SU-DHL-6 (cell line): ENCODE data around the gene TMC1.

Experiments
- H2AFZ ChIP-seq: fragments of 200-600 bp; sonication (generic); 2 replicates; pipeline ENCODE4 v1.6.1; 2014; ENCODE audit warnings: low read depth, mild to moderate bottlenecking, moderate library complexity, mixed read lengths, antibody characterized with exemption, low read length; ENCODE audit not compliant: severe bottlenecking
- H3F3A ChIP-seq: fragments of 200-600 bp; shearing (Covaris generic); 2 replicates; pipeline ENCODE4 v1.6.0; 2016; ENCODE audit warnings: antibody characterized with exemption, mild to moderate bottlenecking; ENCODE audit not compliant: insufficient read depth
- H3K27ac ChIP-seq: fragments of 200-600 bp; sonication (generic); 2 replicates; pipeline ENCODE4 v1.5.1; 2016; ENCODE audit warnings: low read depth, mild to moderate bottlenecking, low read length, moderate library complexity, mixed read lengths
- H3K27me3 ChIP-seq: fragments of 200-600 bp; sonication (generic), shearing (Covaris generic); 2 replicates; pipeline ENCODE4 v1.6.0; 2014; ENCODE audit warnings: mild to moderate bottlenecking, low read length
- H3K36me3 ChIP-seq: fragments of 200-600 bp; sonication (generic); 2 replicates; pipeline ENCODE4 v1.6.1; 2014; ENCODE audit warnings: mild to moderate bottlenecking, low read length, mixed read lengths
- H3K4me2 ChIP-seq: fragments of 300-600, 200-600 bp; shearing (Covaris generic), sonication (generic); 2 replicates; pipeline ENCODE4 v1.6.0; 2014; ENCODE audit warnings: low read length, low read depth, mild to moderate bottlenecking; ENCODE audit not compliant: poor library complexity, severe bottlenecking
- H3K4me3 ChIP-seq: fragments of 200-600 bp; sonication (generic); 2 replicates; pipeline ENCODE4 v1.5.1; 2014; ENCODE audit warnings: antibody characterized with exemption, low read length, mild to moderate bottlenecking, mixed read lengths; ENCODE audit not compliant: insufficient read depth, poor library complexity, severe bottlenecking
- H3K79me2 ChIP-seq: fragments of 200-600 bp; sonication (generic); 2 replicates; pipeline ENCODE4 v1.6.1; 2014; ENCODE audit warnings: mild to moderate bottlenecking, low read length, moderate library complexity; ENCODE audit not compliant: insufficient read depth
- H3K9ac ChIP-seq: fragments of 200-600 bp; sonication (generic); 2 replicates; pipeline ENCODE4 v1.7.0; 2014; ENCODE audit warnings: mild to moderate bottlenecking, low read length
- H3K9me2 ChIP-seq: fragments of 200-600 bp; sonication (generic); replicated peaks from 2 replicates; pipeline ENCODE4 v1.6.1; 2014; ENCODE audit warnings: low read length; ENCODE audit not compliant: insufficient read depth
- H3K9me3 ChIP-seq: fragments of 200-600 bp; sonication (generic); 2 replicates; pipeline ENCODE4 v1.6.1; 2014; ENCODE audit warnings: low read length, mixed read lengths; ENCODE audit not compliant: insufficient read depth
- H4K20me1 ChIP-seq: fragments of 200-600 bp; sonication (generic); 2 replicates; pipeline ENCODE4 v1.6.1; 2014; ENCODE audit warnings: low read depth, mild to moderate bottlenecking, antibody characterized with exemption, low read length, moderate library complexity, mixed read lengths
- EZH2phosphoT487 ChIP-seq: fragments of 200-600 bp; sonication (generic), shearing (Covaris generic); conservative IDR thresholded peaks from 2 replicates; pipeline ENCODE4 v1.6.1; 2018; ENCODE audit warnings: mild to moderate bottlenecking, antibody characterized with exemption, low read length, moderate library complexity, mixed read lengths
- TF ChIP-seq, protein P1 (sequence below): fragments of 200-600 bp; sonication (generic); IDR thresholded peaks from one replicate; pipeline ENCODE4 v1.5.1; 2017; ENCODE audit warnings: antibody characterized with exemption, mild to moderate bottlenecking, low read length, moderate library complexity; ENCODE audit not compliant: insufficient read depth, poor library complexity, severe bottlenecking

Gene TMC1

DNA sequence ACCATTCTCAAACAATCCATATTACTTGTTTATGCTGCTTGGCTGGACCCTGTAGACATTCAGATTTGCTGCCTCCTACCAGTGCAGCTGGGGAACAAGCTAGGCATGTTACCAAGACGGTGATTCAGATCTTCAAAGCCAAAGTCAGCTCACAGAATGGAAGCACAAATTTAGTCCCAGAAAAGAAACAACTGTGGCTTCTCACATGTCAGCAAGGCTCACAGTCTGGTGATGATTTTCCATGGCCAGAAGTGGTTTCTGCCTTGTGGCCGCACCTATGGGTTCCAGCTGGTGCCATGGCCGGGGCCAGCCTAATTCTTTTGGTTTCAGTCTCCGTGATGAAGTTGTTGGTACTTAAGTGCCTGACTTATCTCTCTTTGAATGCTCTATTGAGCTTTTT lies 182.2 kb downstream of the TMC1 start:
- Histone ChIP-seq H3K9ac (no peak overlapping the region), H3K27ac (no peak overlapping the region), H3K4me2 (no peak overlapping the region), H3K9me2 (no peaks in the 10 kb centered on the region), H3F3A (no peaks in the 10 kb centered on the region), H3K79me2 (no peaks in the 10 kb centered on the region), H3K36me3 (no peaks in the 10 kb centered on the region), H2AFZ (no peak overlapping the region), H3K27me3 (no peaks in the 10 kb centered on the region), H3K9me3 (no peaks in the 10 kb centered on the region), H4K20me1 (no peaks in the 10 kb centered on the region), H3K4me3 (no peak overlapping the region)
- no peak for TF ChIP-seq EZH2phosphoT487
- TF ChIP-seq, protein P1, sequence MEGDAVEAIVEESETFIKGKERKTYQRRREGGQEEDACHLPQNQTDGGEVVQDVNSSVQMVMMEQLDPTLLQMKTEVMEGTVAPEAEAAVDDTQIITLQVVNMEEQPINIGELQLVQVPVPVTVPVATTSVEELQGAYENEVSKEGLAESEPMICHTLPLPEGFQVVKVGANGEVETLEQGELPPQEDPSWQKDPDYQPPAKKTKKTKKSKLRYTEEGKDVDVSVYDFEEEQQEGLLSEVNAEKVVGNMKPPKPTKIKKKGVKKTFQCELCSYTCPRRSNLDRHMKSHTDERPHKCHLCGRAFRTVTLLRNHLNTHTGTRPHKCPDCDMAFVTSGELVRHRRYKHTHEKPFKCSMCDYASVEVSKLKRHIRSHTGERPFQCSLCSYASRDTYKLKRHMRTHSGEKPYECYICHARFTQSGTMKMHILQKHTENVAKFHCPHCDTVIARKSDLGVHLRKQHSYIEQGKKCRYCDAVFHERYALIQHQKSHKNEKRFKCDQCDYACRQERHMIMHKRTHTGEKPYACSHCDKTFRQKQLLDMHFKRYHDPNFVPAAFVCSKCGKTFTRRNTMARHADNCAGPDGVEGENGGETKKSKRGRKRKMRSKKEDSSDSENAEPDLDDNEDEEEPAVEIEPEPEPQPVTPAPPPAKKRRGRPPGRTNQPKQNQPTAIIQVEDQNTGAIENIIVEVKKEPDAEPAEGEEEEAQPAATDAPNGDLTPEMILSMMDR, result no peak

DNA sequence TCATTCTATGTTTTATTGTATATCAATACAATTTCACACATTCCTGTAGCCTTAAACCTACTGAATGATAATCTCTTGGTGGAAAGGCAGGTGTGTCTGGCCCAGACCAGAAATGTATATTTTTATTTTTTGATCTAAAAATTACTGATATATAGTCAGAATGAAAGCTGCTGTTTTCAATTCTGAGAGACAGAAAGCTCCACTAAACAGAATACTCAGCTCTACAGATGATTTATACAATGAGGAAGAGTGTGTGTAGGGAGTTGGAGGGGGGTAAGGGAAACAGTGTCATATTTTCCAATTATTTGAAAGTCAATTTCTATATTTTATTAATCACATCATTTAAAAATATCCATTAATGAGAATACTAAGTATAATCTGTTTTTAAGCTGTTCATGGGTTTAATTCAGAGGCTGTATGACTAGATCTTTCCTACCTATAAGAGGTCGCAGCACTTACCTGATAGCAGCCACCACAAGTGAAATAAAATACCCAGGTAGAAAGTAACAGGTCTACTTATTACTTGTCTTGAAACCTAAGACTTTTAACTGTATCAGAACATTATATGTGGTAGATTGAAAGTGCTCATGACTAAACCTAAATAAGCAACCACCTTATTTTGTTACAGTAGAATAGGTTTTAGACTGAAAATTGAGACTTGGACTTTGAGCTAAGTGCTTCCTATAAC lies 183.4 kb downstream of the TMC1 start:
- Histone ChIP-seq H3K9me3 (no peaks in the 10 kb centered on the region), H3F3A (no peaks in the 10 kb centered on the region), H3K27me3 (no peaks in the 10 kb centered on the region), H2AFZ (no peak overlapping the region), H3K79me2 (no peaks in the 10 kb centered on the region), H3K9me2 (no peaks in the 10 kb centered on the region), H3K4me2 (no peak overlapping the region), H3K27ac (no peak overlapping the region), H3K9ac (no peak overlapping the region), H3K36me3 (no peaks in the 10 kb centered on the region), H4K20me1 (no peaks in the 10 kb centered on the region), H3K4me3 (no peak overlapping the region)
- TF ChIP-seq EZH2phosphoT487, result no peak

DNA sequence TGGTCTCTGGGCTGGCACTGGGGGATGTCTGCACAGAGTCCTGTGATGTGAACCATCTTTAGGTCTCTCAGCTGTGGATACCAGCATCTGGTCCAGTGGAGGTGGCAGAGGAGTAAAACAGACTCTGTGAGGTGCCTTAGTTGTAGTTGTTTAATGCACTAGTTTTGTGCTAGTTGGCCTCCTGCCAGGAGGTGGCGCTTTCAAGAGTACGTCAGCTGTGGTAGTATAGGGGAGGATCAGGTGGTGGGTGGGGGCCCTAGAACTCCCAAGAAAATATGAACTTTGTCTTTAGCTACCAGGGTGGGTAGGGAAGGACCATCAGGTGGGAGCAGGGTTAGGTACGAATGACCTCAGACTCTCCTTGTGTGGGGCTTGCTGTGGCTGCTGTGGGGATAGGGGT lies 197.1 kb downstream of the TMC1 start:
- Histone ChIP-seq H3K9me2 (no peaks in the 10 kb centered on the region), H3K9ac (no peak overlapping the region), H3F3A (no peaks in the 10 kb centered on the region), H3K79me2 (no peaks in the 10 kb centered on the region), H3K27ac (no peak overlapping the region), H3K4me2 (no peak overlapping the region), H3K9me3 (no peaks in the 10 kb centered on the region), H3K36me3 (no peaks in the 10 kb centered on the region), H4K20me1 (no peaks in the 10 kb centered on the region), H3K4me3 (no peak overlapping the region), H3K27me3 (no peaks in the 10 kb centered on the region), H2AFZ (no peak overlapping the region)
- no peak for TF ChIP-seq EZH2phosphoT487
- TF ChIP-seq, protein P1, result peak; percentile 19

DNA sequence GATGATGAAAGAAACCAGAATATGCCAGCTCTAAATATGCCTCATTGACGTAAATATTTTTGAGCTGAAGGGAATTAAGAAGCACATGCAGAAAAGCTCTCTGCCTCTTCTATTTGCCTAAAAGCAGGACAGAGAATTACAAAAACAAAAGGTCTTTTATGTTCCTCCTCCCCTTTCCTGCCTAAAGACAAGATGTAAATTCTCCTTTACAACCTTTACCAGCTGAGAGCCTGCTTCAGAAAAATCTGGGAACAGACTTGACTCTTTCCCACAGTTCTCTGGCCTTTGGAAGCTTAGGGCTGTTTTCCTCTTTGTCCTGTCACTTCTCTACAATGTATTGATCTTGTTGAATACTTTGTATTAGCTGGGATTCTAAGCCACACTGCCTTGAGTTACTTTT lies 199.7 kb downstream of the TMC1 start:
- Histone ChIP-seq H3K79me2 (no peaks in the 10 kb centered on the region), H3K4me3 (no peak overlapping the region), H3K9me2 (no peaks in the 10 kb centered on the region), H3K36me3 (no peaks in the 10 kb centered on the region), H3K9ac (no peak overlapping the region), H2AFZ (no peak overlapping the region), H3F3A (no peaks in the 10 kb centered on the region), H3K9me3 (no peaks in the 10 kb centered on the region), H4K20me1 (no peaks in the 10 kb centered on the region), H3K4me2 (no peak overlapping the region), H3K27me3 (no peaks in the 10 kb centered on the region), H3K27ac (no peak overlapping the region)
- TF ChIP-seq EZH2phosphoT487, result no peak
- TF ChIP-seq, protein P1, result no peak
